ENCODE data around the gene OLFM1.
A peak's percentile ranks its signal among the peaks of the same experiment; 100 is the strongest.
"Not testable (repeated sequence)": the region's sequence is repeated elsewhere in the genome, so short reads cannot be mapped to it uniquely, and the experiment has no call there.

The OLFM1 gene

GRCh38 chr9:135060461-135061116 lies 26.9 kb upstream of the OLFM1 start:
- no peak for DNase-seq

GRCh38 chr9:135061441-135061840 lies 26.0 kb upstream of the OLFM1 start:
- DNase-seq: no peak

GRCh38 chr9:135062254-135062653 lies 25.2 kb upstream of the OLFM1 start:
- DNase-seq: no peak

GRCh38 chr9:135063466-135063865 lies 24.0 kb upstream of the OLFM1 start:
- not testable (repeated sequence) for DNase-seq

DNA sequence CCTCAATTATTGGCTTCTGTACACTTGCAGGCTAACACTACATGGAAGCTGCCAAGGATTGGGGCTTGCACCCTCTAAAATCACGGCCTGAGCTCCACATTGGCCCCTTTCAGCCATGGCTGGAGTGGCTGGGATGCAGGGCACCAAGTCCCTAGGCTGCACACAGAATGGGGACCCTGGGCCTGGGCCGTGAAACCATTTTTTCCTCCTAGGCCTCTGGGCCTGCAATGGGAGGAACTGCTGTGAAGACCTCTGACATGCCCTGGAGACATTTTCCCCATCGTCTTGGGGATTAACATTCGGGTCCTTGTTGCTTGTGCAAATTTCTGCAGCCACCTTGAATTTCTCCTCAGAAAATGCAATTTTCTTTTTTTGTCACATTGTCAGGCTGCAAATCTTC lies 23.6 kb upstream of the OLFM1 start:
- not testable (repeated sequence) for DNase-seq

DNA sequence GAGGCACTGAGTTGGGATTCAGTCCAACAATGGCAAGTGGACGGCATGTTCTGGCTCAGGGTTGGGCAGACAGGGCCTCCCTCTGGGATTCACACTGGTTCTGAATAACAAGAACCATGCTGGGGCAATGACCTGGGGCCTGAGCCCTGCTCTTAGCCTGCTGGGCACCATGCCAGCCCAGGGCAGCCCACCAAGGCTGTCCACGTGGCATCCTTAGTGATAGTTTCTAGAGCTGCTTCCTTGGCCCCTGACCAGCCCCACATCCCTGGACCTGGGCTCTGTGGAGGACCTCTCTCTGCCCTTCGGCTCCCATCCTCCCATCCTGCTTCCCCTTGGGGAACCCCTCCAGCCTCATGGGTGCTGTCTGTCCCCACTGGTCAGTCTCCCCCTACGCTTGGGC lies 22.3 kb upstream of the OLFM1 start:
- DNase-seq: no peak

- no peak for DNase-seq
Measured at GRCh38 chr9:135065804-135066203, 21.7 kb upstream of the OLFM1 start.

DNA sequence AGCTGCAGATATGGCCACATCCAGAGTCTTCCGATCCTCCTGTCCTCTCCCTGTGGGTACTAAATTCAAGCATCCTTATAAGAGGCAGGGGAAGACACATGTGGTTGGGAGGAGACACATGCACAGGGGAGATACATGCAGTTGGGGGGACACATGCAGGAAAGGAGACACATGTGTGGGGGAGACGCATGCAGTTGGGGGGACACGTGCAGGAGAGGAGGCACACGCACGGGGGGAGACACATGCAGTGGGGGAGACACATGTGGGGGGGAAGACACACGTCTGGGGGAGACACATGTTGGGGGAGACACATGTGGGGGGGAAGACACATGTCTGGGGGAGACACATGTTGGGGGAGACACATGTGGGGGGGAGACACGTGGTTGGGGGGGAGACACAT lies 21.2 kb upstream of the OLFM1 start:
- DNase-seq: no peak

- DNase-seq: no peak
Measured at GRCh38 chr9:135067096-135067710, 20.3 kb upstream of the OLFM1 start.

DNA sequence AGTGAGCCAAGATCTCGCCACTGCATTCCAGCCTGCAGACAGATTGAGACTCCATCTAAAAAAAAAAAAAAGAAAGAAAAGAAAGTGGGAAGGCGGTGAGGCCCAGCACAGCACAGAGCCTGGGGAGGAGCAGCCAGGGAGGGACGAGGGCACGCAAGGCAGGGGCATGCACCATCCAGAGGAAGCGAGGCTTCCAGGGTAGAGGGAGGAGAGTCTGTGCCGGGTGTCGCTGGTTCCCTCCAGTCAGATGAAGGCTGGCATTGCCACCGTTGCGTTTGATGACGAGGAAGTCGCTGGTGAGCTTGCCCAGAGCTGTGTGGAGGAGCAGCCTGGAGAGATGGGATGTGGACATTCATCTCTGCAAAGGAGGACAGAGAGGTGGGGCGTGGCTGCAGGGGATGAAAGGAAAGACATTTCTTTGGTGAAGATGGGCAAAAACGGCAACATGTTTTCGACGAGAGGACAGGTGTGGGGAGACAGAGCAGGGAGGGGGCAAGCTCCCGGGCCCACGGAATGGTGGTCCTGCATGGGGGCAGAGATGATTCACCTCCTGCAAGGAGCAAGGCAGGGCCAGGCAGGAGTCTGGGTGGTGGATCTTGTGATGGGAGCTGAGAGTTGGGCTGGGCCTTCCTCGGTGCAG lies 18.6 kb upstream of the OLFM1 start:
- no peak for DNase-seq

DNA sequence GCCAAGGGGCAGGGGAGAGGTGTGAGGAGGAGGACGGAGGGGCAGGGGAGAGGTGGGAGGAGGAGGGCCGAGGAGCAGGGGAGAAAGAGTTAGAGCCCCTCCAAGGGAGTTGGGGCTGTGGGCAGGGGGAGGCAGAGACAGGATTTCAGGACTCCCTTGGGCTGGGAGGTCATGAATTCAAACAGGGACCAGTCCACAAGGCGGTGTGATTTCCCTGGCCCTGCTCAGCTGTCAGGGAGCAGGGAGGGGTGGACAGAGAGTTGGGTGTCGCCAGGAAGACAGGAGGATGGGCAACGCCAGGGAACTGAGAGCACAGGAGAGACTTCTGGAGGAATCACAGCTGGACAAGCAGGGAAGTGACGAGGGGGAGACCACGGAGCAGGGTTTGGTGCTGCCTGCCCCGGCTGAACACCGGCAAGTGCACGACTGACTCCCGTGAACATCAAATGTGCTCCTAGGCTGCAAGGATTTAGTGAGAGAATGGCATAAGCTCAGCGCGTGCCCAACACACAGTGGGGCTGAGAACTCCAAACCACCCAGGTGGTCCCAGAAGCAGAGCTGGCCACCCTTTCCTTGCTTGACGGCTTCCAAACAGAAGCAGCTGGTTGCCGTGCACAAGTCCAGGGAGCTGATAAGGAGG lies 17.8 kb upstream of the OLFM1 start:
- no peak for DNase-seq

- DNase-seq: peak in 13 of 58 donors; percentile 24 to 68 (median 43)
Measured at GRCh38 chr9:135070198-135070951, 17.1 kb upstream of the OLFM1 start.

DNA sequence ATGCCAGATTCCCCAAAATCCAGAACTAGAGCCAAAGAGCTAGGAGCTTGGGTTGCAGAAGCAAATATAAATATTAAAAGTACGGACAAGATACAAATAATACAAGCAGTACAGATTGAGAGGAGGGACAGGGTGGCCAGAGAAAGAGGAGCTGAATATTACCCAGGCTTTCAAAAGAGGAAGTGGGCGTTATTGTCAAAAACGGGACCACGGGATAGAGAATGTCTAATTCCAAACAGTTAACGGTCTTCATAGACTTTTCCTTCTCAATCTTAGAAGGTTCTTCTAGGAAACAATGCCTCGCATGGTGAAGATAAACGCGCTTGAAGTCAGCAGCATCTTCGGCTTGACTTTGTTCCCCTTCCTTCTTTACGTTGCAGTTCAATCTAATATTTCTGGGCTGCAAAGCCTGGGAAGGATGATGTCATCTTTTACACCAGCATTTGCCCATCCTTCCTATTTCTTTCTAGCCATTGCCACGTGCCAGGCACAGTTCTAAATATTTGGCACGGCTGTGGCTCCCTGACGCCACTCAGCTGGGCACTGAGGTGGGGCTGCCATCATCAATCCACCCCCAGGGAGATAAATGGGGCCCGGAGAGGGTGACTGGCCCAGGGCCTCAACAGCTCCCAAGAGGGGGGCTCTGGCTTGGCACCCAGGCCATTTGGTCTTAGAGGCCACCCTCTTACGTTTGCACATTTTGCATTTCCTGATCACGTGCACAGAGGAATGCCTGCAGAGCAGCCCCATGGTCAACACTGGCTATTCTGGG lies 16.3 kb upstream of the OLFM1 start:
- DNase-seq: no peak

DNA sequence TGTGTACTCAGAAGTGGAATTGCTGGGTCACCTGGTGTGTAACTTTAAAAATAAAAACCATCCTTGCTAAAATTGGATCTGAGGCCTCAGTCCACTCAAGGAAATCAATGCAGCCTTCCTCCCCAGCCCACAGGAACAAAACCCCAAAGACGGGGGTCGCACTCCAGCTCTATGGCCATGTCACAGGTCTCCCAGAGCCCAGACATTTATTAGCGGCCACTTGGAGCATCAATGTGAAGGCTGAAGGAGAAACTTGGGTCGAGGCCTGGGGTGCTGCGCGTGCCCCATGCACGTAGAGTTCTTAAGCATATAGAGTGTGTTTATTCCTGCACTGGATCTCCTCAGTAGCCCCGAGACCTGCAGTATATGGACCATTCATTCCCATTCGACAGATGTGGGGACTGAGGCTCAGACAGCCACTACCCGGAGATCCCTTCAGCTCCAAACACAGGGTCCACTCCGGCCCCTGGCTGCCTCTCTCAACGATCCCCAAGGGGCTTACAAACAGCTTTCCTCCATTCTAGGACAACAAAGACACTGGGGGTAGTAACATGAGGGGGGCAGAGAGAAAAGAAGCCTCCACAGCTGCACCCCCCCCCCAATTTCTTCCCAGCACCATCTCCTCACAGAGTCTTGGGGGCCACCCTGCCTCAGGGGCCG lies 14.3 kb upstream of the OLFM1 start:
- DNase-seq: no peak

DNA sequence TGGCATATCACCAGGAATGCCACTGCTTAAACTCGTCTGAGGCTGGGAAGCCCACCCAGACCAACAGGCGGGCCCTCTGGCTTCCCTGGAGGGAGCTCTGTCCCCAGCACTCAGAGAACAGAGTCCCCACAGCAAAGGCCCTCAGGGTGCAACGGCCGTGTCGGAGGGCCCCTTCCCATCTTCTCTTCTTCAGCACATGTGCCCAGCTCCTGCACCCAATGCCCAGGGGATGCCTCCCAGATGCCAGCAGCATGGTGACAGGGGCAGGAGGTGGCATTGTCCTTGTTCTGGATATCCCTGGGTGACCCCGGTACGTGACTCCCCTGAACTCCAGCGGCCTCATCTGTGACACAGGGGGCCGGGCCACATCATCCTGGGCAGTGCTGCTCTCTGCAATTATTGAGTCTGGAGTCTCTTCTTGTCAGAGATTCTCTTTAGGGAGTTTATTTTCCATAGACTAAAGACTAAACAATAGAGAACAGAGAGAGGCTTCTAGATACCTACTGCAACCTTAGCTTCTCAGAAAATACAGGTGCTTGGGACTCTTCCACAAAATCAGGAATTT lies 13.6 kb upstream of the OLFM1 start:
- DNase-seq: no peak

DNA sequence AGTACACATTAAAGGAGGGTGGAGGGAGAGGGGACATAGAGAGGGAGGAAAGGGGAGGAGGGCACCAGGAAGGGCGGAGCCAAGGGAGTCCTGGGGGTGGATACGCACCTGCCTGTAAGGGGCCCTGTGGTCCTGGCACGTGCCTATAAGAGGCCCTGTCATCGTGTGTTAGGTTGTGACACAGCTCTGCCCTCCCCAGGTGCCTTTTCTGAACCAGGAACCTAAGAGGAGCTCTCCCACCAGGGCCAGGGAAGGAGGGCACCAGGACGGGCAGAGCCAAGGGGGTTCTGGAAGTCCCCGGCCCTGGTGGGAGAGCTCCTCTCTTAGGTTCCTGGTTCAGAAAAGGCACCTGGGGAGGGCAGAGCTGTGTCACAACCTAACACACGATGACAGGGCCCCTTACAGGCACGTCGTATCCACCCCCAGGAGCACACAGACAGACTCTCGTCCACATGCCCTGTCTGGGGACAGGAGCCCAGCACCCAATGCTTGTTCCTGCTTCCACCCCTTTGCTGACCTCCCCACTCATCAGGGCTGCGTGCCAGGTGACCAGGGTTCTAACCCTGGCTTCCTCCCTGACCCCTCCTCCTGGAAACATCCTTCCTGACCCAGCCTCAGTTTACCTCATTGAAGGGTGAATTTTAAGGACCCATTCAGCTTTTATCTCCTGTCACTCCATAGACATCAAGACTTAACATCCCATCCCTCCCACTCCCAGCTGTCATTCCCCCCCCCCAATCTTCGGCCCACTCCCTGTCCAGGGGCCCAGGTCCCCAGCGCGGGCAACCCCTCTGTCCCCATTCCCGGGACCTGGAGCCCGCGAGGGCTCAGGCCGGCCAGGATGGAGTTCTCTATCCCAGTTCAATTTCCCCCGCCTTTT lies 12.9 kb upstream of the OLFM1 start:
- DNase-seq: no peak

DNA sequence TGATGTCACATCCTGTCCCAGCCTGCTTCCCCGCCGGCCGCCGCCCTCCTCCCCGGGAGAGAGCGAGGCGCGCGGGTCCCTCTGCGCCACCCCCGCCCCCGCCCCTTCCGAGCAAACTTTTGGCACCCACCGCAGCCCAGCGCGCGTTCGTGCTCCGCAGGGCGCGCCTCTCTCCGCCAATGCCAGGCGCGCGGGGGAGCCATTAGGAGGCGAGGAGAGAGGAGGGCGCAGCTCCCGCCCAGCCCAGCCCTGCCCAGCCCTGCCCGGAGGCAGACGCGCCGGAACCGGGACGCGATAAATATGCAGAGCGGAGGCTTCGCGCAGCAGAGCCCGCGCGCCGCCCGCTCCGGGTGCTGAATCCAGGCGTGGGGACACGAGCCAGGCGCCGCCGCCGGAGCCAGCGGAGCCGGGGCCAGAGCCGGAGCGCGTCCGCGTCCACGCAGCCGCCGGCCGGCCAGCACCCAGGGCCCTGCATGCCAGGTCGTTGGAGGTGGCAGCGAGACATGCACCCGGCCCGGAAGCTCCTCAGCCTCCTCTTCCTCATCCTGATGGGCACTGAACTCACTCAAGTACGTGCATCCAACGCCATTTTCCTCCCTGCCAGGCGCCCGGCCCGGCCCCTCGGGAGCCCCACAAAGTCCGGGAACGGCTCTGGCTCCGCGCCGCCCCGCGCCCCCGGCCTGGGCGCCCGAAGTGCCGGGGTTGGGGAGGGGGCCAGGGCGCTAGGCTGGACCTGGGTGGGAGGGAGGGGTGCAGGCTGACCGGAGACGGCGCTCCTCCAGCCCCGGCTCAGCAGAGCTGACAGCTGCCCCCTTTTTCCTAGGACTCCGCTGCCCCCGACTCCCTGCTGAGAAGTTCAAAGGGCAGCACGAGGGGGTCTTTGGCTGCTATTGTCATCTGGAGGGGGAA lies 12.0 kb upstream of the OLFM1 start:
- peak in 55 of 58 donors; percentile 34 to 90 (median 66) for DNase-seq
